SK-N-DZ (cell line): ENCODE data around the gene NDUFB6. TPM values are rescaled to one million over a fixed set of nuclear protein-coding genes. Genes with fewer than 3 reads are reported as not detected.
"Not testable (repeated sequence)": the region's sequence is repeated elsewhere in the genome, so short reads cannot be mapped to it uniquely, and the experiment has no call there.

Experiments used
- DNase-seq: peaks from one replicate; pipeline ENCODE4 v3.0.0-alpha.2; 2015; ENCODE audit warnings: low spot score
- polyA plus RNA-seq, 2 experiments: library from polyadenylated mRNA; depleted of rRNA; stranded (reverse); fragments of >200 nt; gene quantifications; 2 replicates each; pipeline ENCODE4 v1.2.3, GENCODE V29; 2014

Gene NDUFB6
- 99.8 and 109 TPM in 2 replicates for polyA plus RNA-seq (2014; cell fraction: cytosol; rRNA removed)
- 44.1 and 114 TPM in 2 replicates for polyA plus RNA-seq (2014; cell fraction: nucleus; rRNA removed)

DNA sequence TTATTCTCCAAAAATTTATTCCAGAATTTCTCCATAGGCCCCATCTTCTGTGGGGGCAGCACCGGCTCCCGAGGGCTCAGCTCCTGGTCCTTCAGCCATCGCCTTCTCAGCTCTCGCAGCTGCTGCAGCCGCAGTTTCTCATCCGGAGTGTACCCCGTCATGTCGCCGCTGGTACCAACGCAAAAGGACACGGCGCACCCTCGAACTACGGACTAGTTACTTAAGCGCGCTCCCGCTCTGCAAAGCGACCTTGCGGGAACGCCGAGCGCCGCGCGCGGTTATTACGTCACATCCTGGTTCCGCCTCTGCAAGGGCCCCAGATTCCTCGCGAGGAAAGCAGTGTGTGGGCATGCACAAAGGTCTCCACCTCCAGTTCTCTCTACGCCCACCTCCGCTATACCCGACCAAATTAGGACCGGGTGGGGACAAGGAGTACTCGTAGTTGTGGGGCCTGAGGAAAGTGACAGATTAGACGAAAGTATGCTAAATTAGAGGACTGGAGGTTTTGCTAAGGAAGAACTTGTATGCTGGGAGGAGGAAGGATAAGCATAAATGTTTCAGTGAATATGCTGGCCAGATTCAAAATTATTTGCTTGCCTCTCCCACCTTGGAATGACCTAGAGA, at the start of gene NDUFB6:
Gene NDUFB6, minus strand, starts transcription at position 260 of the 624 bp plus-strand sequence. Its CDS starts 99 bp downstream, at position 161.
- peak; percentile 91 for DNase-seq

- DNase-seq = no peak
Measured at GRCh38 chr9:32618261-32618660, 45.3 kb upstream of the NDUFB6 start.

GRCh38 chr9:32606811-32607210, 33.9 kb upstream of the NDUFB6 start:
- DNase-seq = no peak

GRCh38 chr9:32603914-32604852, 31.2 kb upstream of the NDUFB6 start:
- no peak for DNase-seq

- DNase-seq = not testable (repeated sequence)
Measured at GRCh38 chr9:32599021-32599420, 26.1 kb upstream of the NDUFB6 start.

- DNase-seq = no peak
Measured at GRCh38 chr9:32596936-32597335, 24.0 kb upstream of the NDUFB6 start.

DNA sequence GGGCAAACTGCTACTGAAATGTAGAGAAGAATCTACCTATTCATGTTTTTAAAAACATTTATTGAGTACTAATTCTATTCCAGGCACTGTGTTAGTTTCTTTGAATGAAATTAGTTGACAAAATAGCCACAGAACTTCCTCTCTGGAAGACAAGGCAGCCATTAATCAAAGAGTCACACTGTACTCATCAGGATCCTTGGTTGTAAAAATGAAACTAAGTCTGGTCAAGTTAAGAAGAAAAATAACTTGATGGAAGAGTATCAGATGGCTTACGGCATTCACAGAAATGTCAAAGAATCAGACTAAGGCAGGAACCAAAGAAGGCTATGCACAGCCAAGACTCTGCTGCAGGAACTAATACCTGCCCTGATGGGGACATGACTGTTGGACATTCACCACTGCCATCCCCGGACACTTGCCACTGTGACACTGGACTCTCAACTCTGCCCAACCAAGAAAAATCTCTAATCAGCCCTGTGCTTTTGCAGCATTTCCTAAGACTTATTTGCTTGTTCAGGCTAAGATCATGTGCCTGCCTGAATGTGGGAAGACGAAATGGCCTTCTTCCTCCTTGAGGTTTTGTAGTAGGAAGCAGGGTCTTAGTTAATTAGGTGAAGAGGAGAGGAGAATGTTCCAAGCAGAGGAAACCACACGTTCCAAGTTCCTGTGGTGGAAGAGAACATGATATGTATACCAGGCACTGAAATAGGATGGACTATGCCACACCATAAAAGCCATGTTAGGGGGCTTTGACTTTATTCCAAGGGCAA, 23.3 kb upstream of the NDUFB6 start:
- no peak for DNase-seq

DNA sequence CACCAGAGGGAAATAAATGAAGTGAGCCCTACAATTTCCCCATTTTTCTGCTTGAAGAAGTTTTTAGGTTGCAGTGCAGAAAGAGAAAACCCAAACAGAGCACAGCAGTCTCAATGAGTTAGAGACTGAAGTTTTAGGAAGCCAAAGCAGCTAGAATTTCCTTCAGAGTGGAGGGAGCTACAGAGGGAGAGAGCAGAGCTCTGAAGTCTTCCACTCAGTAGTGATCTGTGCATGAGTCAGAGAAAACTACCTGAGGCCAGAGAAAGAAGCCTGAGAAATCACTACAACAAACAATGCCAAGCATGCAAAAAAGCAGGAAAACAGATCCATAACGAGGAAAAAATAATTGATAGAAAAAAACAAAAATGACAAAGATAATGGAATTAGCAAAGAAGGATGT, 17.9 kb upstream of the NDUFB6 start:
- DNase-seq = no peak

DNA sequence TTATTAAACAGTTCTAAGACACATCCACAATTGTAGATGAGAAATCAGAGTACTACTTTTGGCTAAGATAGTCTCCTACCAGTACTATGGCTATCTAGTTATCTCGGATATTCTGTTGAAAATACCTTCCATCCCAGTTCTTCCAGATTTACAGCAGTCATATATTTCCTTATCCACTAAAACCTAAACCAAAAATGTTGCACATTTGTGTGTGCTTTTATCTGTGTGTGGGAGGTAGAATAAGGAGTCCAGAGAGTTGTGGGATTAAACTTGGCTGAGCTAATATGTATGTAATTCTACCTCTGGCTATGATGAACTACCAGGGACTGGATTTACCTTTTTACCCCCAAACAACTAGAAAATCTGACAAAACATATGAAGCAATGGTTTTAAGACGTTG, 17.5 kb upstream of the NDUFB6 start:
- no peak for DNase-seq

DNA sequence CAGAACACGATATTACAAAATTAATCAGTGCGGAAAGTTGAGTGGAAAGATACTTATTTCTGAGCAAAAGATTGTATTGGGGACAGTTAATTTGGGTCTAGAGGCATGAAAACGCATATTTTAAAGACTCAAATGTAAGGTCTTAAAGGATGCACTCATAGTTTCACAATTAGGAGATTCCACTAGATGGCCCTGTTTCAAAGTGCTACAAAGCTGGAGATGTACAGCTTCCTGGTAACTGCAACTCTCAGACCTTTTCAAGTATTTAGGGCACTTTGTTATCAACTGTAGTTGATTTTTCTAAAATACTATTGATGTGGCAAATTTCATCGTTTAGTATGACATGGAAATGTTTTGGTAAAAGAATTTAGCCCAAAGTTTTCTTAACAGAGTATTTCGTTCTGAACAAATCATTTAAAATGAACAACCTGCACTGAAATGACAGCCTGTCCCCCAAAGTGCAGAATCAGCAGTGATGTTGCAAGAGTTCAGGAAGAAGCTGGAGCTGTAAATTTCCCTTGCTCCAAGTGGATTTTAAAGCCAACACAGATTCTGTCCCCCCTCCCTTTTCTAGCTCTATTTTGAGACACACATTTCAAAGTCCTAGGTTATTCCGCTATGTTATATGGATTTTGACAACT, 16.2 kb upstream of the NDUFB6 start:
- DNase-seq = no peak

GRCh38 chr9:32587901-32588300, 14.9 kb upstream of the NDUFB6 start:
- DNase-seq = no peak

GRCh38 chr9:32584784-32585183, 11.8 kb upstream of the NDUFB6 start:
- no peak for DNase-seq

DNA sequence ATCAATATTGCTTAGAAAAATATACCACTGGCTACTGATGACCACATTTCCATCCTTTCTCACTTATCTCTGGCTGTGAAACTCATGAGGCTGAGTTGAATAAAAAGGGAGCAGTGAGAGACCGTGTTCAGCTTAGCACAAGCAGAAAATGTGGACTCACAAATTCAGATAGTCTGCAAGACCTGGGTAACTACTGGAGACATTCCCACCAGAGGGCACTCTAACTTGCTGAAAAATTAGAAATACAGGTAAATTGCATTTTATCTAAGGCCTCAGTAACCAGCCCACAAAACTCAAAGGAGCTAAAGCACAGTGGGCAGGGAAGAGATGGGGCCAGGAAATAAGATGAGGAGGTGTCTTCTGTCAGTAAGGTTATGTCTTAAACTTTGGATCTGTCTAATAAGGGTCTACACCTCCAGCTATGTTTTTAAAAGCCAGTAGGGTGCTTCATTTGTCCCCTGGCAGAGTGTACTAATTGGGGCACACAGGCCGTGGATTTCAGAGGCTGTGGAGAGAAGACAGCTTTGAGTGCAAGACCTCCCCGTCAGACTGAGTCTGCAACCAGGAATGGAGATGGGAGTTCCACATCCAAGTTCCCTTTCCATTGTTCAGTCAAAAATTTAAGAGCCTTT, 8.7 kb upstream of the NDUFB6 start:
- peak; percentile 66 for DNase-seq

DNA sequence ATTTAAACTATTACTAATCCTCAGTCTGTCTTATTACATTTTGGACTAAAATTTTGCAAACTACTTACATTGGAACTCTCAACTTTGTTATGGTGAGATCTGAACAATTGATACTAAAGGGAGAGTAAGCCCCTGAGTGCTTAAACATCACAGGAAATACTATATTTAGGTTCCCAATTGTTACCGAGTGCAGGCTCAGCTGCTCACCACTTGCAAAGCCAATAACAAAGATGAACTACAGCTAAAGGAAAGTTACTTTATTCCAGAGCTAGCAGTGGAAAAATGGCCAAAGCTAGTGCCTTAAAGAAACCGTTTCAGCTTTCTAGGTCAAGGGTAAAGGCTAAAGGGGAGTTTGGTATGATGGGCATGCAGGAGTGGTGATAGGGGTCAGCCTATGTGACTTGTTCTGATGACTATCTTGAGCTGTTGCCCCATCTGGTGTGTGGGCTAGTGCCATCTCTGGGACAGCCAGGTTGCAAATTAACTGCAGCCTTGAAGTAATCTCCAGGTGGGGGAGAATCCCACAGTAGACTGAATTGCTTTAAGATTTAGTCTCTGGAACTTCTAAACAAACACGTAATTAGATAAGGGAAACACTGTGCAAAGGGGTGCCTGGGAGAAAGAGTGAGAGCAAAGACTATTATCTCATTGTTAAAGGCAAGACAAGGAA, 7.8 kb upstream of the NDUFB6 start:
- DNase-seq = peak; percentile 11

DNA sequence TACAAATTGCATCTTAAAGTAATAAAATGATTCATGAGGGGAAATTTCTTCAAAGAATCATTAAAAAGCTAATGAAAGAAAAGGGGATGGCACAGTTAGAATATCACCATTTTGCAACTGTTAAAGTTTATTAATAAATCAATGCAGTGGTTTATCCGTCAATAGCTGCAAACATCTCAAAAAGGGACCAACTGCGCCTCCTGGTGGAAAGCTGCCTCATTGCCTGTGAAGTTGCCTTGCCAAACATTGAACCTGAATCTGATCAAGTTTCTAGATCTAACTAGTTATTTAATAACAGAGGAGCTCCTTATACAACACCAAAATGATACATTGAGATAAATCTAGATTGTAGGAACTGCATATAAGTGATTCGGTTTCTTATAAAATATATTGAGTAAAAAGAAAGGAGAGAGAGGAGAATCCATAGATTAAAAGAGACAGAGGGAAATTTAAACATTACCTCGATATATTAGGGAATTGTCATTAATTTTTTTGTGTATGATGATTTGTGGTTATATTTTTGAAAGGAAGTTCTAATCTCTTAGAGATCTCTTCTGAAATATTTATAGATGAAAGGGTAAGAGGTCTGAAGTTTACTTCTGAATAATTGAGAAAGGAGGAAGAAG, 6.9 kb upstream of the NDUFB6 start:
- peak; percentile 57 for DNase-seq

DNA sequence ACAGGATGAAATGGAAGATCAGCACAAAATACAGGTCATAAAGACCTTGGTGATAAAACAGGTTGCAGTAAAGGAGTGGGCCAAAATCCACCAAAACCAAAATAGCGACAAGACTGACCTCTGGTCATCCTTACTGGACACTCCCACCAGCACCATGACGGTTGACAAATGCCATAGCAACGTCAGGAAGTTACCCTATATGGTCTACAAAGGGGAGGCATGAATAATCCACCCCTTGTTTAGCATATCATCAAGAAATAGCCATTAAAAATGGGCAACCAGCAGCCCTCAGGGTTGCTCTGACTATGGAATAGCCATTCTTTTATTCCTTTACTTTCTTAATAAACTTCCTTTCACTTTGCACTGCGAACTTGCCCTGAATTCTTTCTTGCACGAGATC, 6.0 kb upstream of the NDUFB6 start:
- DNase-seq = no peak

DNA sequence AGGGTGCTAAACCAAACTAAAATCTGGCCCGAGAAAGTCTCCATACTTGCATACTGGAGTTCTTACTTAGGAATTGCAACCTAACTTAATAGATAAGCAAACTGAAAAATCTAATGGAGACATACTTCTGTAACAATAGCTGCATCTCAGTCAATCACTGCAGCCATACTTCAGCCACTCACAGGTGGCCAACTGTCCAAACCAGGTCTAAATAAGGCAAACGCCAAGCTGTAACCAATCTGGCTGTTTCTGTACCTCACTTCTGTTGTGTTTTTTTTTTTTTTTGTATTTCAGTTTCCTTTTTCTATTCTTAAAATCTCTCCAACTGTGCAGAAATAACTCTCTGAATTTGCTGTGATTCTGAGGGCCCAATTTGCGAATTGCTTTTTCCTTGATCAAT, 4.4 kb upstream of the NDUFB6 start:
- no peak for DNase-seq

GRCh38 chr9:32574858-32575257, 1.9 kb upstream of the NDUFB6 start:
- DNase-seq = no peak

- DNase-seq = no peak
Measured at GRCh38 chr9:32573821-32574220, 862 bp upstream of the NDUFB6 start.
